ENCODE data around the gene SMAD6. TPM values are rescaled to one million over a fixed set of nuclear protein-coding genes. Genes with fewer than 3 reads are reported as not detected.

The SMAD6 gene
- polyA plus RNA-seq, 1 donor from 2014 or later: 0.16 TPM

GRCh38 chr15:66798426-66799061 is 96.5 kb downstream of the SMAD6 start:
- no peak overlapping the region for H3K4me2 ChIP-seq (ENCODE audit: low read length)
- no peaks in the 10 kb centered on the region for H3F3A ChIP-seq (ENCODE audit: insufficient read depth, low read length, poor library complexity, severe bottlenecking)
- H3K9me2 ChIP-seq (ENCODE audit: insufficient read depth, low read length): no peaks in the 10 kb centered on the region
- TF ChIP-seq REST (IDR thresholded peaks at IDR 0.05; ENCODE audit: borderline replicate concordance) (no peak), EP300 (conservative IDR thresholded peaks at IDR 0.05; ENCODE audit: poor library complexity, severe bottlenecking) (no peak)
- no peaks in the 10 kb centered on the region for H3K9me3 ChIP-seq (ENCODE audit: low read length)
- no peaks in the 10 kb centered on the region for H3K36me3 ChIP-seq (ENCODE audit: insufficient read depth, low read length)
- no peak overlapping the region for H3K27ac ChIP-seq (ENCODE audit: low read length)
- no peak overlapping the region for H3K9ac ChIP-seq (ENCODE audit: low read length)
- no peaks in the 10 kb centered on the region for H3K27me3 ChIP-seq (ENCODE audit: insufficient read depth, low read depth, low read length)
- H2AFZ ChIP-seq (ENCODE audit: low read depth, low read length): no peak overlapping the region
- H3K4me3 ChIP-seq (ENCODE audit: low read length): no peak overlapping the region
- no peaks in the 10 kb centered on the region for H3K79me2 ChIP-seq (replicated peaks; ENCODE audit: insufficient read depth, low read length)
- H4K20me1 ChIP-seq (ENCODE audit: insufficient read depth): no peaks in the 10 kb centered on the region

- H3K79me2 ChIP-seq (replicated peaks; ENCODE audit: insufficient read depth, low read length): no peaks in the 10 kb centered on the region
- H3K4me2 ChIP-seq (ENCODE audit: low read length): no peak overlapping the region
Observed at GRCh38 chr15:66799242-66799641, 97.2 kb downstream of the SMAD6 start.

More at GRCh38 chr15:66799242-66799641, 97.2 kb downstream of the SMAD6 start:
- no peaks in the 10 kb centered on the region for H3K9me2 ChIP-seq (ENCODE audit: insufficient read depth, low read length)
- H4K20me1 ChIP-seq (ENCODE audit: insufficient read depth): no peaks in the 10 kb centered on the region
- H3K27me3 ChIP-seq (ENCODE audit: insufficient read depth, low read depth, low read length): no peaks in the 10 kb centered on the region
- no peak overlapping the region for H3K9ac ChIP-seq (ENCODE audit: low read length)
- no peaks in the 10 kb centered on the region for H3F3A ChIP-seq (ENCODE audit: insufficient read depth, low read length, poor library complexity, severe bottlenecking)
- no peaks in the 10 kb centered on the region for H3K36me3 ChIP-seq (ENCODE audit: insufficient read depth, low read length)
- H3K27ac ChIP-seq (ENCODE audit: low read length): no peak overlapping the region
- no peak overlapping the region for H3K4me3 ChIP-seq (ENCODE audit: low read length)
- no peak overlapping the region for H2AFZ ChIP-seq (ENCODE audit: low read depth, low read length)
- no peaks in the 10 kb centered on the region for H3K9me3 ChIP-seq (ENCODE audit: low read length)
- TF ChIP-seq CTCF (IDR thresholded peaks at IDR 0.05; ENCODE audit: poor library complexity, severe bottlenecking): no peak
- no peak for TF ChIP-seq EP300 (conservative IDR thresholded peaks at IDR 0.05; ENCODE audit: poor library complexity, severe bottlenecking)
- TF ChIP-seq EZH2 (IDR thresholded peaks at IDR 0.05; ENCODE audit: borderline replicate concordance, insufficient read depth, low read length, poor library complexity, severe bottlenecking): no peak
- no peak for TF ChIP-seq POLR2AphosphoS5 (IDR thresholded peaks at IDR 0.05)
- TF ChIP-seq REST (IDR thresholded peaks at IDR 0.05; ENCODE audit: borderline replicate concordance): no peak
- no peak for TF ChIP-seq SMC3 (conservative IDR thresholded peaks at IDR 0.05; ENCODE audit: poor library complexity)
- TF ChIP-seq MXI1 (conservative IDR thresholded peaks at IDR 0.05; ENCODE audit: poor library complexity, severe bottlenecking): no peak
- no peak for TF ChIP-seq RAD21 (conservative IDR thresholded peaks at IDR 0.05)
- no peak for TF ChIP-seq TAF1 (IDR thresholded peaks at IDR 0.05; ENCODE audit: low read depth)

Measured in neural cell (in vitro differentiated cells).